ENCODE results near the gene UBXN10.
A peak's percentile ranks its signal among the peaks of the same experiment; 100 is the strongest.

The UBXN10 gene

DNA sequence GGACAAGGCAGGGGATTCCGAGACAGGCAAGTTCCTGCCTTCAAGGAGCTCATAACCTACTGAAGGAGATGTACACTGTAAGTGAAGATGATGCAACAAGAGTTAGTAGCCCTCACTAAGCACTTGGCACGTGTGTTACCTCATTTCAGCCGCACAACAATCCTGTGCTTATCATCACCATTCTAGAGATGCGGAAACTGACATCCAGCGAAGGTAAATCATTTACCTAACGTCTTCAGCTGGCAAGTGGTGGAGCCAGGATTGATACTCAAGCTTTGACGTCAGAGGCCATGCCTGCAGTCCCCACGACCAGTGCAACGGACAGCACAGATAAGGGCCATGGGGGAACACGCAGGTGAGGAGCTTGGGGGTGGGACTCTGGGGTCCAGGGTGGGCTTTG is 2.9 kb upstream of the UBXN10 start:
- DNase-seq (ENCODE audit: low read depth): no peak

DNA sequence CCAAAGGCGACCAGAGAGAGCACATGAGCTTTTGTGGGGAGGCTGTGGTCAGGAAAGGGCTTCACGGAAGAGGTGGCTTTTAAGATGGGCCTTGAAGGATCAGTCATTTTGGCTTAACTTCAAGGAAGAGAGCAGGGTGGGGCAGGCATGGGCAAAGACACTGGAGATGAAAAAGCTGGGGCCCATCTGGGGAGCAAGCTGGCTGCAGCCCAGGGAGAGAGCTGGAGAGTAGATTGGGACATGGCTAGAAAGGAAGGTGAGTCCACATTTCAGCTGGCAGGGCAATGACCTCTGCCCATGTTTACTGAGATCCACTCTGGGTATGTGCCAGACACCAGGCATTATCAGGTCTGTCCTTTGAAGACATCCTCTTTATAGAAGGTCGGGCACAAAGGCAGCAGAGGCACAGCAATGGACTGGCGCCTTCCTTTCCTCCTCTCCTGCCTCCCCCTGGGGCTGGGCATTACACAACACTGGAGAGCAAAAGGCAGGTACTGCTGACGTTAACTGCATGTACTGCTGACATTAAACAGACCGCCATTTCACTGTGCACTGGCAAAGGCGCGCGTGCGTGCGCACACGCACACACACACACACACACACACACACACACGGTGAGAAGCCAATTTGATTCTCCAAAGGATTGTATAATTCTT is 2.2 kb upstream of the UBXN10 start:
- no peak for DNase-seq (ENCODE audit: low read depth)

DNA sequence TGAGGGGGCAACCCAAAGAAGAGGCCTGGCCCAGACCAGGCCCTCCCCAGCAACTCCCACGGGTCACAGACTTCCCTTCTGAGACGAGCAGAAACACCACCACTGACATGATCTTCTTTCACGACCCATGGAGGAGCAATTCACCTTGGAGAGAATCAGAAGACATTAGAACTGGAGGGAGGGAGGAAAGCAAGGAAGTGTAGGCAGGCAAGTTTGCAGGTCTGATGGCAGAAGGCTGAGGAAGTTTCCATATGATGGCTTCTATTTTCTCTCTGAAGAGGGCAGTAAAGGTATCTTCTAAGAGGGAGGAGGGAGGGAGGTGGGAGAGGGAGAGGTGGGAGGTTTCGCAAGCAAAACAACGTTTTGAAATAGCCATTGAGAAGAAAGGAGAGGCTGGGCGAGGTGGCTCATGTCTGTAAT is 1.4 kb upstream of the UBXN10 start:
- no peak for DNase-seq (ENCODE audit: low read depth)

DNA sequence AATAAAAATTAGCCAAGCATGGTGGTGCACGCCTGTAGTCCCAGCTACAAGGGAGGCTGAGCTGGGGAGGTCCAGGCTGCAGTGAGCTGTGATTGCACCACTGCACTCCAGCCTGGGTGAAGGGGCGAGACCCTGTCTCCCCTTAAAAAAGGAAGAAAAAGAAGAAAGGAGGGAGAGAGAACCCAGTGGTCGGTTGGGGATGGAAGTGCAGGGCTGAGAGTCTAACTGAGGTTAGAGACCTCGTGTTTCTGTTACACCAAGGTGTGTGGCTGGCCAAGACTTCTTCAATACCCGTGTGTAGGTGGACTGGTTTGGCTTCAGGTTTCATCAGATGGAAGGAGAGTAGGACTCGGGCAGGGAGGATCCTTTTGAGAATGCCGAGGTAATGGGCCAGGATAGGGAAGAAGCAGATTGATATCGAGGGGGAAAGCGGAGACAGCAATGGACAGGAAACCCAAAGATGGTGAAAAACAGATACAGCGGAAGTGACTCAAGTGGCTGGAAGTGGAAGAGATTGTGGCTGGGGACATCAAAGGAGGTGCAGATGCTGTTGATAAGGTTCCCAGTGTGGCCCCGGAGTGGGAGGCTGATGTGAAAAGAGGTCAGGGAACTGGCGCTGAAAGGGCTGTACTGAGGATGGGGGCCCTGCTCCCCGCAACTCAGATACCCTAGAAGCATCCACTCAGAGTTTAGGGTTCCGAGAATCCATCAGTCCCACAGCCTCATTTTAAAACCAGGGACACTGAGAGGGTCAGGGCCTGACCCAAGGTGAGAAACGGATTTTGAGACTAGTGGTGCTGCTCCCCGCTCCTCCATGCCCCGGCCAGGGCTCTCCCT is 681 bp upstream of the UBXN10 start:
- peak; percentile 31 for DNase-seq (ENCODE audit: low read depth)

DNA sequence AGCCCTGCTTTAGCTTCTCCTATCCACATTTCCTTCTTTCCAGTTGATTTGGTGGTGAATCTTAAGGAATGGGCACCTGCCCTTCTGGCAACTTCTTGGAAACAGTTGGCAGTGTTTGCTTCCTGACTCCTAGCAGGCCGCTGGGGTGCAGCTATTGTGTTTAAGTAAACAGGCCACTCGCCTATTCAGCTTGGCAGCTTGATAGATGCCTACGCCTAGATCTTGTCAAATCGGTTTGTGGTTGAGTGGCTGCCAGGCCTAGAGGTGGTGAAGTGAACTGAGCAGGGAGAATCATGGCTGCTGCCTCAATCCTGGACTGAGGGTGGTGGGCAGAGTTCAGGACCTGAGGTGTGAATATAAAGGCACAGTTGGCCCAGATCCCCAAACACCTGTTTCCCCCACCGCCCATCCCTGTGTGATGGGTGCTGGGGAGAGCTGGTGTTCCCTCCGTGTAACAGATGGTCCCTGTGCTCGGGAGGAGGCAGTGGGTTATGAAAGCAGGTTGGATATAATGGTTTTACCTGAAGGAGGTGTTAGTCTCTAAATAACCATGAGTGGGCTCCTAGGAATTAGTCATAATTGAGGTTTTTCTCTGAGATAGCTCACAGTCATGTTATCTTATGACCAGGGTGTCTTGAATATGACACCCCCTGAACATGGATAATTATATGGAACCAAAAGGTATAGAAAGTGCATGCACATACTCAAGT is 1.4 kb downstream of the UBXN10 start:
- DNase-seq (ENCODE audit: low read depth): no peak

DNA sequence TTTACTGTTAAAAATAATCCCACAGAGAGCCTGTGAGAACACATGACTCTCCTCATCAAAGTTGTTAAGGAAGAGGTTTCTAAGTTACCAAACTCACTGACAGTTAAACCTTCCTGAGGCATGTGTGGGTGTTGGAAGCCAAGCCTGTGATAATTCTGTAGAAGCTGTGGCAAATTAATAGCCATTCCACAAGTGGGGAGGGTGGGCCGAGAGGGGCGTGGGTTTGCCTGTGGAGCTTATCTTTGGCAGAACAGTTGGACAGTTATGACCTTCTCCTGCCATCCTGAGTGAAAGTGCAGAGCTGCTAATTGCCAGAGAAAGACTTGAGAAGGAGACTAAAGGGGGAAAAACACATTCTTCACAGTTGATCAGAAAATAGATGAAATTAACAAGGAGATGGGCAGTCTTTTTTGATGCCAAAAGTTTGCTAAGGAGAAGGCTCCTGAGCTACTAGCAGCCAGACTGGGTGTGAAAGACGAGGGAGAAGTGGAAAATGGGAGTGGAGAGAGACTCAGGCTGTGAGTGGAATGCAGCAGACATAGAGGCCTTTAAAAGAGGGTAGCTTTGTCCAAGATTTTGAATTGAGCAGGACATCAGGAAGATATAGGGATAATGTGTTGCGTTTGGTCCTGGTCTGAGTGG is 2.0 kb downstream of the UBXN10 start:
- no peak for DNase-seq (ENCODE audit: low read depth)

DNA sequence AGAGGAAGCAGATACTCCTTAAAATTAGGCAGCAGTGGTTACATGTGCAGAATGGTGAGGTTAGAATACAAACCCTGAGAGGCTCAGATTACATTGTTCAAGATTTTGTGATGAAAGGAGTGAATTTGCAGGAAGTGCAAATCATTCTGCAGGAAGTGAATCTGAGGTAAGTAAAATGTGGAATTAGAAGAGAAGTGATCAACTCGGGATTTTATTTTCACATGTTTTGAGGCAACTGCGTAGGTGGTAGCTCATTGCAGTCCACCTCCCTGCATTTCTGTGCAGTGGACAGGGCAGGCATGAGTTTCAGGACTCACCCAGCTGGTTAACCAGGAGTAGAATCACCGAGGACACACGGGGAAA is 2.5 kb downstream of the UBXN10 start:
- DNase-seq (ENCODE audit: low read depth): no peak

DNA sequence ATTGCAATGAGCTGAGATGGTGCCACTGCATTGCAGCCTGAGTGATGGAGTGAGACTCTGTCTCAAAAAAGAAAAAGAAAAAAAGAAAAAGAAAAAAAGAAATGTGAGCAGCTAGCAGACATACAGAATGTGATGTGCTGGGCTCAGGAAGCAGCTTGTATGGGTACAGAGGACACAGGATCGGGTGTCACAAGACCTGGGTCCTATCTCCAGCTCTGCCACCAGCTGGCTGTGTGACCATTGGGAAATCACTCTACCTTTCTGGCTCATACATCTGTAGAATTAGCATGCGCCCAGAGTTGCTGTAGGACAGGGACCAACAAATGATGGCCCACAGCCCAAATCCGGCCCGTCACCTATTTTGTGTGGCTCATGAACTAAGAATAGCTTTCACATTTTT is 3.8 kb downstream of the UBXN10 start:
- DNase-seq (ENCODE audit: low read depth): no peak

DNA sequence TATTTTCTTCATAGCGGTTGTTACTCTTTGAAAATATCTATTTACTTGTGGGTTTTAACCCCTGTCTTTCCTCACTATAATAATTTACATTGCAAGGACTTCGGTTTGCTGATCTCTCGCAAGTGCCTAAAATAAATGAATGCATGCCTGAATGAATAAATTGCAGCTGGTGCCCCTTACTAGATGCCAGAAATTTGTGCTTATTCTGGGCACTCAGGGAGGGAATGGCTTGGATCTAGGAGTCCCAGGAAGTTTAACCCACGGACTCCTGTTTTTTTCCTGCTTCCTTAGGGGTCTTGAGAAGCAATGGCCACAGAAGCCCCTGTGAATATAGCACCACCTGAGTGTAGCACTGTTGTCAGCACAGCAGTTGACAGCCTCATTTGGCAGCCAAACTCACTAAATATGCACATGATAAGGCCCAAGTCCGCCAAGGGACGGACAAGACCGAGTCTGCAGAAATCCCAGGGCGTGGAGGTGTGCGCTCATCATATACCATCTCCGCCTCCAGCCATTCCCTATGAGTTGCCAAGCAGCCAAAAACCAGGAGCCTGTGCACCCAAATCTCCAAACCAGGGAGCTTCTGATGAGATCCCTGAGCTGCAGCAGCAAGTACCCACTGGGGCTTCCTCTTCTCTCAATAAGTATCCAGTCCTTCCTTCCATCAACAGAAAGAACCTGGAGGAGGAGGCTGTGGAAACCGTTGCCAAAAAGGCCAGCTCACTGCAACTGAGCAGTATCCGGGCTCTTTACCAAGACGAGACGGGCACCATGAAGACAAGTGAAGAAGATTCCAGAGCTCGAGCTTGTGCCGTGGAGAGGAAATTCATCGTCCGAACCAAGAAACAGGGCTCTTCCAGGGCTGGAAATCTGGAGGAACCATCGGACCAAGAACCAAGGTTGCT is 4.6 kb downstream of the UBXN10 start:
- no peak for DNase-seq (ENCODE audit: low read depth)

DNA sequence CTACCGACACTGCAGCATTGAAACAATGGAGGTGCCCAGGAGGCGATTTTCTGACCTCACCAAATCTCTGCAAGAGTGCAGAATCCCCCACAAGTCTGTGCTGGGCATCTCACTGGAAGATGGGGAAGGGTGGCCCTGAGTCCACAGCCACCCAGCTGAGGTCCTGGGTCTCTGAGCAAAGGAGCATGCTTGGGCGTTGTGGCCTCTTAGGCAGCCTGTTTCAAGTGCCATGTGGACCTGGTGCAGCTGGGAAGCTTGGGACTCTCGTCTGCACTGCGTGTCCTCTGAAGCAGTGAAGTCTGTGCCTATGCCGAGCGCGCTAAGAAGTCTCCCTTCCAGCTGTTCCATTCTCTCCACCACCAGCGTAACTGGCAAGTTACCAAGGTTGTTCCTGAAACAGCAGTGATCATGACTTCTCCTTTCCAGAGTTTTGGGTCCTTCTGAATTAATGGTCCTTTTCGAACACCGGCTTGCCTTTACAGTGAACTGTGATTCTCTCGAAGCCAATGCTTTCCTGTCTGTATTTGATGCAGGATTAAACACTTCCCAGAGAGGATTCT is 5.5 kb downstream of the UBXN10 start:
- DNase-seq (ENCODE audit: low read depth): no peak

DNA sequence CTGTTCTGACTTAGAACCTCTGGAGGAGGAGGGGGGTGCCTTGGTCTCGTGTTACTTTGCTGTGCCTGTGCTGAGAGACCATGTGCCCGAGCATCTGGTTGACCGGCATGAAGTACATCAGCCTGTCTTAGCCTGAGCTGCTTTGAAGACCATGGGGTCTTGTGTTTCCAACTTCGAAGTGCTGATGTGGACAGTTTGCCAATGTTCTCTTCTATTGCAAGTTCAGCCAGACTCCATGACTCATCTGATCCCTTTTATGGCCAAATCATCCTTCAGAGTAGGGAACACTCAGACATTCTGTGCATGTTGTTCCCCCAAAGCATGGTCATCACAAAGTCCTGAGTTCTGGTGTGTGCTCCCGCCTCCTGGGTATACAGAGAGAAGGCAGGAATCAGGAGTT is 6.5 kb downstream of the UBXN10 start:
- no peak for DNase-seq (ENCODE audit: low read depth)

DNA sequence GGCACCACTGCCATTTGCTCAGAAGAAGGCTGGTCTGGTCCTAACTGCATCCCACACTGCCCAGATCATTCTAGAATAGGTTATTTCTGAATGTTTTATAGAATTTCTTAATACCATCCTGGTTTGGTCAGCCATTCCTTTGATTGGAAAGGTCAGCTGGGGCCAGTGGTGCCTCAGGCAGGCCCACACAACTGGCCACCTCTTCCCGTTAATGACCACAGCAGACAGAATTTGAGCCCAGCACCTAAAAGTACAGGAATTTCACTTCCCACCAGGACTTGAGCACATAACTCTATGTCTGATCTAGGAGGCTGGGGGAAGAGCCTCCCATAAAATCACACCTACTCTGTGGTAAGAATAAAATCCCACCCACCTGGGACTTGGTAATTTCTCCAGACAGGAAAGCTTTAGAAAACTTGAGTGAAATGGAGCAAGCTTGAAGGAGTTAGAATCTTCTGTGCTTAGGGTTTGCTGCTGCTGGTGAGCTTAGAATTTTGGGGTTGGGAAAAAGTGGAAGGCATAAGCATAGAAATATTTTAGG is 7.0 kb downstream of the UBXN10 start:
- no peak for DNase-seq (ENCODE audit: low read depth)

DNA sequence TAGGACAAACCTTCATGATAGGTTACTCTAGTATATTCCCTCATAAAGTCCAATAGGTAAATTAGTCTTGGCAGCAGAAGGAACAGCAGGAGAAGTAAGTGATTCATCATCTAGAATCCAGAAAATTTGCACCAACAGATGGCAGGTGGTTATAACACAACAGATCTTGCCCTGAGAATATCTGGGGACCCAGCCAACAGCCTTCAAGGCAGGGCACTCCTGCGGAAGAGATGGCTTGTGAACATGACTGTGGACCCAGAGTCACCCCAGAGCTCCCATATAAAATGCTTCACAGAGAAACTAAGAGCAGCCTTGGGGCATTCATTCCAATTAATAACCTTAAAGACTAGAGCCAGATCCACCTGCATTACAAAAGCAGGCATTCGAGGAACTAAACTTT is 8.3 kb downstream of the UBXN10 start:
- DNase-seq (ENCODE audit: low read depth): no peak

DNA sequence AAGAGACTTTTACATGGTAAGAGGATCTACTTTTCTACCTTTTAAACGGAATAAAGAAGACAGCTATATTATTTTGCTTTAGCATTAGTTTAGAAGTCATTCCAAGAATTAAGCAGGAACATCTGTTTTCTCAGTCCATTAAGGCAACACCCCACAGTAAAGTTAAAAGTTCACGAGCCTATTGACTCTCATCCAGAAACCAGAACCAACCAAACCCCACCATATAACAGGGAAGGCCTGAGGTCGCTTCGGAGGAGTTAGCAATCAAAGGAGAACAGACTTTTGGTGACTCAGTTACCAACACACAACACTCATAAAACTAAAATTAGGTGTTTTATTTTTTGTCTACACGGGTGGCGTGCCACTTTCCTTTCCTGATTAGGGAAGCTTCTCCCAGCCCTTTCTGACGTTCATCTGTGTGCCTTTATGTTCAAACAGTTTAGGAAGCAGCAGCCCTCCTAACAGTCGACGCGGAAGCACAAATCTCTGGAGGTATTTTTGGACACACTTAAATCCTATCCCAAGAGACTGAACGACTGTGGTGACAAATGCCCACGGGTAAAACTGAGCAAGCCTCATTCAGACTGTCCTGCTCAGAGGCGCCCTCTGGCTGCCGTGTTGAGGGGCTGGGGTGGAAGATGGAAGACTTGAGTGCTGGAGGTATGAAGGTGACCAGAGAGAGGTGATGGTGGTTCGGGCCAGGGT is 9.0 kb downstream of the UBXN10 start:
- peak; percentile 66 for DNase-seq (ENCODE audit: low read depth)

DNA sequence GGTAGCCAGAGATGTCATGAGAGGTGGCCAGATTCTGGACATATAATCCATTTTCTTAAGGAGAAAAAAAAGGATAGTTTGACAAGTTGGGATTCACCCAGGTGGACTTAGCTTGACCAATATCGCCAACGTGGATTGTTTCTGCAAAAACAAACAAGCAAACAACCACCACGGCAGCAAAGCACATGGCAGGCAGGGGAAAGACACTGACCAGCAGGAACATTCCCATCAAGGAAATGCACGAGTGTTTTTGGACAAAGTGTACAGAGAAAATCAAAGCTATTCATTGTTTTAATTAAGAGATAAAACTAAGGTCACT is 9.5 kb downstream of the UBXN10 start:
- DNase-seq (ENCODE audit: low read depth): no peak

DNA sequence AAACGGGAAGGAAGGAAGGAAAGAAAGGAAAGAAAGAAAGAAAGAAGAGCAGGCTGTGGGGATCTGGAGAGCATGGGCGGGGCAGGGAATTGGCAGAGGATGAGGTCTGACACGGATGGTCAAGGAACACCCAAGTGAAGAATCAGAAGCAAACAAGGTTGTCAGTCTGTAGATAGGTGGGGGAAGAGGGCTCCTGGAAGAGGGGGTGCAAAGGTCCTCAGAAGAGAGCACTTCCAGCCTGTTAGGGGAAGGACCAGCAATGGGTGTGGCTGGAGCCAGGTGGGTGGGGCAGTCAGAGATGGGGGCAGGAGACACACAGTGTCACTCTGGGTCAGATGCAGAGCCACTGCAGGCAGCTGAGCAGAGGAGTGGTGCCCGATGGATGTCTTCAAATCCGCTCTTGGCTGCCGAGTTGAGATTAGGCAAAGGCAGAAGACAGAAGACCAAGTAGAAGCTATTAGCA is 11.5 kb downstream of the UBXN10 start:
- DNase-seq (ENCODE audit: low read depth): no peak

DNA sequence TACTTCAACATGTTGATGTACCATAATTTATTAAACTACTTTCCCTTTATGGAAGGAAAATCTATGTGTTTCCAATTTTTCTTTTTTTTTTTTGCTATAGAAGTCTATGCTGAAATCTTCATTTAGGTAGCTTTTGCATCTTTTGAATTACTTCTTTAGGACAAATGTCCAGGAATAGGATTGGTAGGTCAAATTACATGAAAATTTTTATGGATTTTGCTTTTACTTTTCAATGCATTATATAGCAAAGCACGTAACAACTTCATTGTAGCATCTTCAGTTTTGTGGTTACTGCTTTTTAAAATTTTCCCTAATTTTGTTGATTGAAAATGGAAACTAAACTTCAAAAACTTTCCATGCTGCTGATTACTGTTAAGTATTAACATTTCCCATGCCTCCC is 12.4 kb downstream of the UBXN10 start:
- no peak for DNase-seq (ENCODE audit: low read depth)

DNA sequence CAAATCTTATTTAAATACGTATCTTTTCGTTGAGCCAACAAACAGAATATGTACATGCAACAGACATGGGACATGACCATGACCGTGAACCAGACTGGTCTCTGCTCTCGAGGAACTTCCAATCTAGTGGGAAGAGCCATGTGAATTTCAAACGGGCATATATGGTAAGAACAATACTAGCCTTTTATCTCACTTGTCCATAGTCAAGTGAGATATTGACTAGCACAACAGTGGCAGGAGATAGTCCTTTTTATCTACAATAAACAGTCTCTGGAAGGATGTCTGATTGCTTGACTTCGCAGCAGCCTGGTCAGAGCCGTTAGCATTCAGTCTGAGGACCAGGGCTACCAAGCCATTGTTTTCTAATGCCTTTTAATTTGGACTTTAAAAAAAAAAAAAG is 13.0 kb downstream of the UBXN10 start:
- DNase-seq (ENCODE audit: low read depth): no peak

DNA sequence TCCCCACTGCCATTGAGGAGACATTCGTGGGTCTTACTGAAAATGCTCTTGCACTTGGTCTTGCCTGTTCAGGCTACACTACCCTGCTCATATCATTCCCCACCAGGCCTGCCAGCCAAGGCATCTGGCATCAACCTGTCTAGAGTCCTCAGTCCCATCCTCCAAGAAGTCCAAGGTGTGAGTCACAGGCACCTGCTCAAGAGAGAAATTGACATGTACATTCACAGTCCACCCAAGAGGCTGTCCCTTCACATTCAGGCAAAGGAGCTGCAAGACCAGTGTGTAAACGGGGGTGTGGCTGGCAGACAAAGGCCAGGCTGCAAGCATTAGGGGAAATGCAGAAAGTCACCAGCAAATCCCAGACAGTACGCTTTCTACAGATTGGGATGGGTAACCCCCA is 13.5 kb downstream of the UBXN10 start:
- no peak for DNase-seq (ENCODE audit: low read depth)

DNA sequence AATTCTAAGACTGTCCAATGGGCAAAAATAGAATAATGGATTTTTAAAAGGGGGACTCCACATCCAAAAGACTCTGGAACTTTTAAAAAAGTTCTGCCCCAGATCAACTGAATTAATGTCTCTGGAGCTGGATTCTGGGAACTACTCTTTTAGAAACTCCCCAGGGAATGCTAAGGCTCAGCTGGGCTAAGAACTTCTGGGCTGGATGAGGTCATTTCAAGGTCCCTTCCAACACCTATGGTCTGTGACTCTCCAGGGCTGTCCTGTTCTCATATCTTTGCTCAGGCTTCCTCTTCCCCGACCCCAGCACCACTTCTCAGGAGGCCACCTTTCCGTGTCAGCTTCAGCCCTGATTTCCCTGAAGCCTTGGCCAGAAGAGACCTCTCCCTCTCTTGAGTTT is 13.9 kb downstream of the UBXN10 start:
- no peak for DNase-seq (ENCODE audit: low read depth)

DNA sequence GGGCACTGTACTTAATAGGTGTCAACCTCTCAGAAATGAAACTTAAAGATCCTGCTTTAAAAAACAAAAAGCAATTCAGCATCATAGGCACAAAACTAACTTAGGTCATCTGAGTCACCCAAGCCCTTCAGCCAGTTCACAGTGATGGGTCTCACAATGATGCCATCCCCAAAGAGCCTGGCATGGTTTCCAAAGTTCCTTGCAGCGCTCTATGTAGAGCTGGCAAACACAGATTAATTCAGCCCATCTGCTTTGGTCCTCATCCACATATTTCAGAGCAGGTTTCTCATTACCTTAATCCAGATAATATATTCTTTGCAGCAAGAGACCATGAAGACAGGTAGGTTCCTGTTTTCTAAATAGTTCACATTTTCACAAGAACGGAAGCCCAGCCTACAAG is 15.1 kb downstream of the UBXN10 start:
- no peak for DNase-seq (ENCODE audit: low read depth)

Data from stimulated activated CD4-positive, alpha-beta T cell treated with anti-CD3 and anti-CD28 coated beads, Interleukin-2, amount 100 ng/mL, for 4 hours (primary cell).